Endodermal cell (in vitro differentiated cells): Measurements from ENCODE around the gene NPR1. TPM values are rescaled to one million over a fixed set of nuclear protein-coding genes. Genes with fewer than 3 reads are reported as not detected.
"Not testable (repeated sequence)": the region's sequence is repeated elsewhere in the genome, so short reads cannot be mapped to it uniquely, and the experiment has no call there.

Source experiments
- DNase-seq: peaks from one replicate; pipeline ENCODE4 v3.0.0-alpha.2; 2017
- H3K27ac ChIP-seq: 2 replicates; pipeline ENCODE4 v1.5.1; 2013; ENCODE audit warnings: mild to moderate bottlenecking, low read depth, low read length, moderate library complexity
- H3K27me3 ChIP-seq: 2 replicates; pipeline ENCODE4 v1.6.1; 2013; ENCODE audit warnings: mild to moderate bottlenecking, low read length, moderate library complexity; ENCODE audit not compliant: insufficient read depth, control insufficient read depth, poor library complexity, severe bottlenecking
- H3K36me3 ChIP-seq: 2 replicates; pipeline ENCODE4 v1.7.0; 2013; ENCODE audit warnings: mild to moderate bottlenecking, low read length, moderate library complexity; ENCODE audit not compliant: control insufficient read depth, insufficient read depth
- H3K4me1 ChIP-seq: one replicate; pipeline ENCODE4 v1.7.0; 2013; ENCODE audit warnings: low read length; ENCODE audit not compliant: control insufficient read depth, insufficient read depth
- H3K4me3 ChIP-seq: 2 replicates; pipeline ENCODE4 v1.5.1; 2013; ENCODE audit warnings: mild to moderate bottlenecking, low read length, moderate library complexity
- H3K9ac ChIP-seq: 2 replicates; pipeline ENCODE4 v1.6.1; 2013; ENCODE audit warnings: mild to moderate bottlenecking, low read length, moderate library complexity; ENCODE audit not compliant: poor library complexity, severe bottlenecking; ENCODE audit errors: extremely low read depth
- H3K9me3 ChIP-seq: 2 replicates; pipeline ENCODE4 v1.6.1; 2013; ENCODE audit warnings: mild to moderate bottlenecking, low read length, moderate library complexity; ENCODE audit not compliant: control insufficient read depth
- H3K27ac Mint-ChIP-seq: 2 replicates; pipeline ENCODE4 v1.8.0; 2020; ENCODE audit warnings: mixed read lengths
- H3K27me3 Mint-ChIP-seq: 2 replicates; pipeline ENCODE4 v1.8.0; 2021; ENCODE audit warnings: mild to moderate bottlenecking, mixed read lengths; ENCODE audit not compliant: insufficient read depth
- H3K36me3 Mint-ChIP-seq: 2 replicates; pipeline ENCODE4 v1.8.0; 2020; ENCODE audit warnings: low read depth, mixed read lengths
- H3K4me1 Mint-ChIP-seq: 2 replicates; pipeline ENCODE4 v1.8.0; 2020; ENCODE audit warnings: mixed read lengths
- H3K4me3 Mint-ChIP-seq: 2 replicates; pipeline ENCODE4 v1.8.0; 2020; ENCODE audit warnings: mild to moderate bottlenecking, moderate library complexity, mixed read lengths
- H3K9me3 Mint-ChIP-seq: 2 replicates; pipeline ENCODE4 v1.8.0; 2020; ENCODE audit warnings: mild to moderate bottlenecking, mixed read lengths
- CTCF ChIP-seq: fragments of 200-600 bp; sonication (generic); conservative IDR thresholded peaks from 2 replicates; pipeline ENCODE4 v1.5.0; 2021; ENCODE audit warnings: antibody characterized with exemption, mild to moderate bottlenecking
- WGBS, 2 experiments: methylation state at CpG; one replicate each; pipeline versions ENCODE4 v1.1.5 to v1.1.7; 2013; ENCODE audit warnings: missing lambda C conversion rate in 2 of 2, mixed read lengths in 1 of 2; ENCODE audit not compliant: insufficient coverage in 1 of 2, insufficient read length in 1 of 2; 5-methylcytosine and 5-hydroxymethylcytosine counted together
- total RNA-seq, 2 donors: library from RNA; stranded (reverse); fragmentation: NEBNext Ultra II Directional in 1 of 2; extraction: Animal tissue kit (Norgen Biotek cat#: 25700) in 1 of 2; gene quantifications; 2 replicates in 1 of 2; 3 replicates in 1 of 2; pipeline ENCODE4 v1.2.1, GENCODE V29; 2021

The NPR1 gene
- total RNA-seq, 2 donors from 2014 or later = 2.7 to 4.5 TPM

- no peaks in the 10 kb centered on the region for H3K9me3 Mint-ChIP-seq
- H3K4me1 Mint-ChIP-seq = peaks cover 12% of the 10 kb centered on the region
- H3K4me1 ChIP-seq = peaks cover 5% of the 10 kb centered on the region
- DNase-seq = no peak
- H3K4me3 Mint-ChIP-seq = no peak overlapping the region
- peaks cover 65% of the 10 kb centered on the region for H3K36me3 ChIP-seq
- H3K27me3 Mint-ChIP-seq = no peaks in the 10 kb centered on the region
- peak overlapping the region; percentile 74 for H3K27ac Mint-ChIP-seq
- H3K27ac ChIP-seq = no peak overlapping the region
- H3K27me3 ChIP-seq = no peaks in the 10 kb centered on the region
- H3K36me3 Mint-ChIP-seq = peaks cover 61% of the 10 kb centered on the region
- 80 to 93% methylated on average over 1 to 2 of the region's 2 CpGs for WGBS, 2 experiments
- H3K9ac ChIP-seq = no peak overlapping the region
- H3K4me3 ChIP-seq = no peak overlapping the region
- TF ChIP-seq CTCF = no peak
- H3K9me3 ChIP-seq = no peaks in the 10 kb centered on the region
Measured at GRCh38 chr1:153662269-153662668, 16.2 kb upstream of the NPR1 start.

- 93 to 97% methylated on average over 5 of the region's 5 CpGs for WGBS, 2 experiments
- peaks cover 74% of the 10 kb centered on the region for H3K36me3 ChIP-seq
- no peaks in the 10 kb centered on the region for H3K27me3 Mint-ChIP-seq
Measured at GRCh38 chr1:153663211-153663610, 15.3 kb upstream of the NPR1 start.

GRCh38 chr1:153667439-153667838 is 11.0 kb upstream of the NPR1 start:
- Histone ChIP-seq H3K36me3 (peaks cover 76% of the 10 kb centered on the region), H3K27ac (no peak overlapping the region), H3K9me3 (peaks cover 7% of the 10 kb centered on the region), H3K4me3 (no peak overlapping the region), H3K4me1 (peaks cover 5% of the 10 kb centered on the region), H3K27me3 (no peaks in the 10 kb centered on the region), H3K9ac (no peak overlapping the region)
- Mint-ChIP-seq H3K36me3 (peaks cover 73% of the 10 kb centered on the region), H3K4me3 (no peak overlapping the region), H3K27ac (no peak overlapping the region), H3K27me3 (no peaks in the 10 kb centered on the region), H3K4me1 (peaks cover 8% of the 10 kb centered on the region), H3K9me3 (no peaks in the 10 kb centered on the region)
- no peak for DNase-seq
- WGBS, 2 experiments = 90 to 95% methylated on average over 3 to 4 of the region's 4 CpGs
- no peak for TF ChIP-seq CTCF

More at GRCh38 chr1:153663211-153663610, 15.3 kb upstream of the NPR1 start:
- no peak overlapping the region for H3K4me3 Mint-ChIP-seq
- no peaks in the 10 kb centered on the region for H3K9me3 ChIP-seq
- peaks cover 71% of the 10 kb centered on the region for H3K36me3 Mint-ChIP-seq
- no peak for DNase-seq
- TF ChIP-seq CTCF = no peak
- no peak overlapping the region for H3K9ac ChIP-seq
- H3K27ac ChIP-seq = no peak overlapping the region
- no peaks in the 10 kb centered on the region for H3K9me3 Mint-ChIP-seq
- peaks cover 5% of the 10 kb centered on the region for H3K4me1 ChIP-seq
- no peak overlapping the region for H3K4me3 ChIP-seq
- H3K27ac Mint-ChIP-seq = no peak overlapping the region
- no peaks in the 10 kb centered on the region for H3K27me3 ChIP-seq
- peaks cover 12% of the 10 kb centered on the region for H3K4me1 Mint-ChIP-seq

- not testable (repeated sequence) for H3K4me1 Mint-ChIP-seq, H3K9ac ChIP-seq, H3K9me3 Mint-ChIP-seq, DNase-seq, H3K4me1 ChIP-seq, H3K27ac Mint-ChIP-seq, H3K9me3 ChIP-seq, H3K27me3 Mint-ChIP-seq, H3K27ac ChIP-seq, H3K4me3 Mint-ChIP-seq, H3K27me3 ChIP-seq
- Histone ChIP-seq H3K4me3 (peak overlapping the region; percentile 96), H3K36me3 (peaks cover 63% of the 10 kb centered on the region)
- H3K36me3 Mint-ChIP-seq = peaks cover 64% of the 10 kb centered on the region
- 95 to 97% methylated on average over 7 to 8 of the region's 8 CpGs for WGBS, 2 experiments
Measured at GRCh38 chr1:153668672-153669071, 9.8 kb upstream of the NPR1 start.
